HG02840 (cell line): ENCODE data around the gene MAG.

Source experiments
- ATAC-seq: cut with Tn5 transposase; IDR thresholded peaks from one replicate; pipeline ENCODE4 v1.9.1; 2021; ENCODE audit warnings: mild to moderate bottlenecking, moderate library complexity, moderate number of reproducible peaks; ENCODE audit not compliant: unreplicated experiment, low FRiP score

MAG gene

GRCh38 chr19:35340431-35340830 lies 48.5 kb downstream of the MAG start:
- no peak for ATAC-seq

GRCh38 chr19:35341006-35341405 lies 49.0 kb downstream of the MAG start:
- no peak for ATAC-seq

- ATAC-seq, result no peak
Measured at GRCh38 chr19:35341565-35342225, 49.7 kb downstream of the MAG start.

- no peak for ATAC-seq
Measured at GRCh38 chr19:35342430-35342829, 50.5 kb downstream of the MAG start.

- no peak for ATAC-seq
Measured at GRCh38 chr19:35344511-35345031, 52.6 kb downstream of the MAG start.

GRCh38 chr19:35345671-35346111 lies 53.7 kb downstream of the MAG start:
- ATAC-seq, result no peak

GRCh38 chr19:35346193-35347052 lies 54.5 kb downstream of the MAG start:
- no peak for ATAC-seq

GRCh38 chr19:35347171-35347929 lies 55.4 kb downstream of the MAG start, which contains the start of gene FFAR1:
FFAR1 (plus strand) TSS chr19:35347902; CDS start chr19:35351552, 3,650 bp downstream.
- ATAC-seq, result peak; percentile 50

GRCh38 chr19:35347930-35348298 lies 56.0 kb downstream of the MAG start:
- no peak for ATAC-seq

- no peak for ATAC-seq
Measured at GRCh38 chr19:35348911-35349611, 57.1 kb downstream of the MAG start.

GRCh38 chr19:35349614-35350521 lies 57.9 kb downstream of the MAG start:
- ATAC-seq, result no peak

- no peak for ATAC-seq
Measured at GRCh38 chr19:35350591-35350990, 58.6 kb downstream of the MAG start.

- no peak for ATAC-seq
Measured at GRCh38 chr19:35351411-35352176, 59.6 kb downstream of the MAG start.

- ATAC-seq, result no peak
Measured at GRCh38 chr19:35352177-35352447, 60.2 kb downstream of the MAG start.

GRCh38 chr19:35352448-35353304 lies 60.7 kb downstream of the MAG start:
- ATAC-seq, result no peak

GRCh38 chr19:35353635-35354034 lies 61.7 kb downstream of the MAG start:
- ATAC-seq, result no peak

GRCh38 chr19:35354898-35355297 lies 62.9 kb downstream of the MAG start:
- no peak for ATAC-seq
